ENCODE data around the gene FAM118B.

DNA sequence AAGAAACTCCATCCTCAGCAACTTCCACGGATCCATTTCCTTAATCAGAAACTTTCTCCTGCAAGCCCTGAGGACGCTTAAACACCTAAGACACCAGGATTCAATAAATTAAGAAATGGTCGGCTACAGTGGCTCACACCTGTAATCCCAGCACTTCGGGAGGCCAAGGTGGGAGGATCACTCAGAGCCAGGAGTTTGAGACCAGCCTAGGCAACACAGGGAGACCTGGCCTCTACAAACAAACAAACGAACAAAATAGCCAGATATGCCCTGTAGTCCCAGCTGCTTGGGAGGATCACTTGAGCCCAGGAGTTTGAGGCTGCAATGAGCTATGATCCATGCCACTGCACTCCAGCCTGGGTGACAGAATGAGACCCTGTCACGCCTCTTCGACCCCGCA lies 46.8 kb upstream of the FAM118B start:
- TF ChIP-seq EZH2phosphoT487 (IDR thresholded peaks at IDR 0.05; ENCODE audit: low read depth, severe bottlenecking, unreplicated experiment) (no peak), CTCF (IDR thresholded peaks at IDR 0.05; ENCODE audit: poor library complexity) (no peak), EZH2 (IDR thresholded peaks at IDR 0.05; ENCODE audit: borderline replicate concordance) (no peak)
